ENCODE data around the gene STRA6. TPM values are rescaled to one million over a fixed set of nuclear protein-coding genes. Genes with fewer than 3 reads are reported as not detected.

The STRA6 gene
- total and polyA plus RNA-seq, 2 of the 8 experiments (the other 6 are each of a cell fraction or from before 2014, with no cell fraction given) = 9.3 to 14.5 TPM

DNA sequence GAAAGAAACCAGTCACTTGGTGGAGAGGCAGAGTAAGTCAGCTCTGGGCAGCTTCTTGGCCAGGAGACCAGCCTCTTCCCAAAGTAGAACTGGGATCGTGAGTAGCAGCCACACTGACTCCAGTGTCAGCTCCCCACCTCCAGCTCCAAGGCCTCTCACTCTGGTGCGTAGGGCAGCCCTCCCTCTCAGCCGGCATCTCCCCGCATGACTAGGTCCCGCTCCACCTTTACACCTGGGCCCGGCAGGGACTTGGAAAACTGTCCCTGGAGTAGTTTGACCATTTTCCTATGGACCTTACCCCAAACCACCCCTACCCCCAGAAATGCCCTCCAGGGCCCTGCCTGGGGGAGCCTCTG, 3.3 kb downstream of the STRA6 start:
- CTCF ChIA-PET (ENCODE audit: partially characterized antibody) = interaction anchor here (1.2 to 6.1 kb wide), 11 partner anchors 10 to 123 kb away, joined by 3 to 38 read pairs (median 6); partner anchors contain the start of genes ISLR and ISLR2
- Histone ChIP-seq H2BK15ac (ENCODE audit: low read length) (0 out of 2 replicates have a peak overlapping the region, but pooled peaks have one; percentile 46), H3K4me3 (ENCODE audit: extremely low read depth in 1 of 4, insufficient read depth in 2 of 4, low read depth in 3 of 4, low read length in 4 of 4) (no peak overlapping the region), H2BK12ac (ENCODE audit: low read depth, low read length) (peak overlapping the region; percentile 68; the same call in 1 of the 2 replicates), H3K9me3 (ENCODE audit: insufficient read depth in 2 of 2, low read depth in 1 of 2, low read length in 1 of 2) (no peaks in the 10 kb centered on the region), H3K79me1 (ENCODE audit: low read depth, low read length) (peaks cover 3% of the 10 kb centered on the region; the same call in 1 of the 2 replicates), H3K4me1 (replicated peaks in 1 of 4; ENCODE audit: control insufficient read depth in 3 of 4, insufficient read depth in 4 of 4, low read length in 3 of 4) (peaks cover 0 to 38% (median 27%) of the 10 kb centered on the region in 4 experiments; a peak in 6 of 7 replicates), H2AFZ (ENCODE audit: low read length) (no peak overlapping the region), H4K20me1 (replicated peaks in 1 of 2; ENCODE audit: control insufficient read depth in 1 of 2, insufficient read depth in 2 of 2, low read length in 2 of 2) (no peaks in the 10 kb centered on the region), H2BK120ac (replicated peaks; ENCODE audit: low read depth, low read length) (no peak overlapping the region), H3K18ac (ENCODE audit: extremely low read depth, low read length) (no peak overlapping the region), H3K9ac (replicated peaks in 1 of 4; ENCODE audit: extremely low read depth in 1 of 4, low read depth in 3 of 4, low read length in 3 of 4) (no peak overlapping the region), H3K56ac (replicated peaks; ENCODE audit: insufficient read length, low read depth, low read length) (no peak overlapping the region), H2BK20ac (ENCODE audit: low read length) (no peak overlapping the region), H3K79me2 (ENCODE audit: control insufficient read depth in 1 of 2, insufficient read depth in 2 of 2, low read length in 2 of 2) (0 out of 4 replicates have a peak, but pooled peaks cover 0 to 4% of the 10 kb centered on the region in 2 experiments), H3K23ac (ENCODE audit: insufficient read length) (no peak overlapping the region), H3K4ac (replicated peaks; ENCODE audit: insufficient read length, low read depth, low read length) (peak overlapping the region; percentile 41), H3K27me3 (replicated peaks in 1 of 4; ENCODE audit: control insufficient read depth in 3 of 4, extremely low read depth in 1 of 4, insufficient read depth in 3 of 4, low read length in 3 of 4) (no peaks in the 10 kb centered on the region), H2AK5ac (ENCODE audit: low read depth, low read length) (no peak overlapping the region), H3K36me3 (ENCODE audit: control insufficient read depth in 2 of 4, insufficient read depth in 4 of 4, low read length in 3 of 4) (no peaks in the 10 kb centered on the region), H2BK5ac (ENCODE audit: low read depth, low read length) (no peak overlapping the region; the same call in 1 of the 2 replicates), H3K27ac (ENCODE audit: low read depth, low read length) (no peak overlapping the region), H3K4me2 (ENCODE audit: insufficient read depth in 1 of 2, low read depth in 2 of 2, low read length in 2 of 2) (no peak overlapping the region), H4K91ac (replicated peaks; ENCODE audit: insufficient read length, low read length) (no peak overlapping the region), H4K8ac (ENCODE audit: extremely low read depth, insufficient read depth, low read length) (no peak overlapping the region), H4K5ac (ENCODE audit: insufficient read length, low read depth, low read length) (no peak overlapping the region), H3K23me2 (ENCODE audit: low read depth, low read length) (peaks cover 4% of the 10 kb centered on the region; the same call in 1 of the 2 replicates), H3K14ac (ENCODE audit: insufficient read length) (no peak overlapping the region)
- FAIRE-seq (no peak), DNase-seq (ENCODE audit: low read depth in 1 of 2, low spot score in 2 of 2) (no peak)
- POLR2A ChIA-PET (ENCODE audit: partially characterized antibody) = interaction anchor here (0.8 to 7.3 kb wide), 3 partner anchors 10 to 16 kb away, joined by 4 to 76 read pairs (median 58); no protein-coding TSS in a partner anchor
- WGBS, 2 experiments (ENCODE audit: extremely low coverage in 1 of 2, insufficient coverage in 1 of 2, insufficient read length in 1 of 2, insufficient replicate concordance in 2 of 2, low coverage in 1 of 2, low lambda C conversion rate in 2 of 2, missing lambda C conversion rate in 1 of 2) = 94% methylated on average over 6 of the region's 6 CpGs; no CpG with 5 or more reads in 1 of the 2 experiments
- no peak for TF ChIP-seq GABPA (IDR thresholded peaks at IDR 0.05; ENCODE audit: borderline replicate concordance, insufficient read depth, low read length)
- no peak for TF ChIP-seq TAF7 (optimal IDR thresholded peaks at IDR 0.05; ENCODE audit: borderline replicate concordance, low read depth, low read length)
- no peak for TF ChIP-seq POU5F1 (IDR thresholded peaks at IDR 0.05; ENCODE audit: low read depth, low read length)
- no peak for TF ChIP-seq BACH1 (IDR thresholded peaks at IDR 0.05; ENCODE audit: low read length)
- TF ChIP-seq SRF (IDR thresholded peaks at IDR 0.05; ENCODE audit: low read depth, low read length) = no peak
- TF ChIP-seq EGR1 (IDR thresholded peaks at IDR 0.05; ENCODE audit: borderline replicate concordance, low read depth, low read length) = no peak
- TF ChIP-seq POLR2AphosphoS5 (IDR thresholded peaks at IDR 0.05; ENCODE audit: low read depth, low read length) = no peak
- no peak for TF ChIP-seq GTF2F1 (IDR thresholded peaks at IDR 0.05; ENCODE audit: borderline replicate concordance, low read depth, low read length)
- TF ChIP-seq ASH2L (IDR thresholded peaks at IDR 0.05; ENCODE audit: low read length) = no peak
- TF ChIP-seq BCL11A (IDR thresholded peaks at IDR 0.05; ENCODE audit: low read depth in 2 of 2, low read length in 2 of 2) = no peak
- no peak for TF ChIP-seq TBP (IDR thresholded peaks at IDR 0.05; ENCODE audit: low read depth, low read length)
- TF ChIP-seq, protein P1, sequence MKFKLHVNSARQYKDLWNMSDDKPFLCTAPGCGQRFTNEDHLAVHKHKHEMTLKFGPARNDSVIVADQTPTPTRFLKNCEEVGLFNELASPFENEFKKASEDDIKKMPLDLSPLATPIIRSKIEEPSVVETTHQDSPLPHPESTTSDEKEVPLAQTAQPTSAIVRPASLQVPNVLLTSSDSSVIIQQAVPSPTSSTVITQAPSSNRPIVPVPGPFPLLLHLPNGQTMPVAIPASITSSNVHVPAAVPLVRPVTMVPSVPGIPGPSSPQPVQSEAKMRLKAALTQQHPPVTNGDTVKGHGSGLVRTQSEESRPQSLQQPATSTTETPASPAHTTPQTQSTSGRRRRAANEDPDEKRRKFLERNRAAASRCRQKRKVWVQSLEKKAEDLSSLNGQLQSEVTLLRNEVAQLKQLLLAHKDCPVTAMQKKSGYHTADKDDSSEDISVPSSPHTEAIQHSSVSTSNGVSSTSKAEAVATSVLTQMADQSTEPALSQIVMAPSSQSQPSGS (IDR thresholded peaks at IDR 0.05; ENCODE audit: low read length) = no peak

Data from H1 (cell line).